Muscle of arm (tissue), 12 donors: ENCODE measurements around the gene PCLO. TPM values are rescaled to one million over a fixed set of nuclear protein-coding genes. Genes with fewer than 3 reads are reported as not detected.
"Not testable (repeated sequence)": the region's sequence is repeated elsewhere in the genome, so short reads cannot be mapped to it uniquely, and the experiment has no call there.

Experiments used
- DNase-seq: peaks from one replicate; pipeline ENCODE4 v3.0.0-alpha.2; 2013
- polyA plus RNA-seq, 12 donors: library from polyadenylated mRNA; unstranded; fragments of 120-200 nt; gene quantifications; one replicate each; pipeline ENCODE4 v1.2.1, GENCODE V29; 2013; ENCODE audit not compliant: insufficient read length in 12 of 12

The PCLO gene
- polyA plus RNA-seq, 12 donors, result 0.17 to 3.7 (median 0.57) TPM; not detected in 1

DNA sequence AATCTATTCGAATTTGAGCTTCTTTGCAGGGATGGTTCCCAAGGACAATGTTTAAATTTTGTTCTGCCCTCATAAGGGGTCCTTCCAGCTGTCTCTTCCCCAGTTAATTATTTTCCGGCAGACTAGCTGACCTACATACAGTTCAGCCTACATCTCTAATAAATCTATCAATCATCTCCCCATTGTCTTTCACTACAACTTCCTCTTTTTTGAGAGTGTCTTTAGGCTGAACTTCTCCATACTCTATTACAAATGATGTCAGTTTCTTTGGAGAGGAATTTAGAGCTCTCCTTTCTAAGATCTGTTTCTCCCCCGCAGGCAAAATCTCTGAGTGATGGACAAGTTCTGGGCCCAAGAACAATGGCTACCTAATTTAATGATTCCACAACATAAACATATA is 122.2 kb downstream of the PCLO start:
- DNase-seq, result no peak

DNA sequence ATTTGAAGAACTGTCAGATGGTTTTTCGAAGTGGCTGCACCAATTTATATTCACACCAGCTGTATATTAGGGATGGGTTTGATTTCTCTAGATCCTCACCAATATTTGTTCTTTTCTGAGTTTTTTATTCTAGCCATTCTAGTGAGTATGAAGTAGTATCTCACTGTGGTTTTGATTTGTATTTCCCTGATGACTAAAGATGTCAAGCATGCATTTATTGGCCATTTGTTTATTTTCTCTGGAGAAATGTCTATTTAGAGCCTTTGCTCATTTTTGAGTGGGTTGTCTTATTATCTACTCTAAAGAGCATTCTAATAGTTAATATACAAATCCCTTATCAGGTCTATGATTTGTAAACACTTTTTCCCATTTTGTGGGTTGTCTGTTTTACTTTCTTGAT is 123.9 kb downstream of the PCLO start:
- DNase-seq, result no peak

DNA sequence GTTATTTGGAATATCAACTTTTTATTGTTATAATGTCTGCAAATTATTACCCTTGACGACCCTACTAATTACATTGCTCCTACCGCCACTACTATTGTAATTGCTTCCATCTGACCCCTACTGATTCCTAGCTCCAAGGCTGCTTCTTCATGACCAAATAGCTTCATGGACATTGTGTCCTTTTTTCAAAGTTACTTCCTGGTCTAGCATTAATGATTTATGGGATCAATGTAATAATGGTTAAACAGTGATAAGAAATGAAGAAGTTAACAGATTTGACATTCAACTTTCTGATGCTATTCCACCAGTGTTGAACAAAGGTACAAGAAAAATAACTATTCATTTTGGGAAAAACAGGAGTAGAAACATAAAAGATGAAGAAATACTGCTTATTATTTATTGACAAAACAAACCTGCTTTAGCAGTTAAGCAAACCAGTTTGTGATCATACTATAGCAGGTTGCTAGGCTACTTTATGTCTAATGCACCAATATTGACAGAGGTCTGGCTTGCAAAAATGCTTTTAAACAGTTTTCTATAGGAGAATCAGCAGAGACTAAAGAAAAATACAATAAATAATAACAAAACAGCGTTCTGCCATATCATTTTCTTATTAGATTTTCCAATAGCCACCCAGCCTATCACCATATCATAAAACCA is 125.8 kb downstream of the PCLO start:
- no peak for DNase-seq

DNA sequence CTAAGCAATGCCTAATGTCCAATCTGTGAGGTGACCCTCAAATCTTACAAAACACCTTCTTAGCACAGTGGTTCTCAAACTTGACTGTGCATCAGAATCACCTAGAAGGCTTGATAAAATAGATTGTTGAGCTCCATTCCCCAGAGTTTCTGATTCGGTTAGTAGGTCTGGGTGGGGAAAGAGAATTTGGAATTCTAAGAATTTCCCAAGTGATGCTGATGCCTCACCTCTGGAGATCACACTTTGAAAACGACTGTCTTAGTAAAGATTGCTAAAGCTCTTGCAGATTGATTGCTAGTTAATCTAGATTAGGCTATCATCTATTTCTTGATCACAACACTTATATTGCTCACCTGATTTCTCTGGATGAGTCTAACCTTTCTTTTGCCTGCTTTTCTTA is 126.6 kb downstream of the PCLO start:
- no peak for DNase-seq

DNA sequence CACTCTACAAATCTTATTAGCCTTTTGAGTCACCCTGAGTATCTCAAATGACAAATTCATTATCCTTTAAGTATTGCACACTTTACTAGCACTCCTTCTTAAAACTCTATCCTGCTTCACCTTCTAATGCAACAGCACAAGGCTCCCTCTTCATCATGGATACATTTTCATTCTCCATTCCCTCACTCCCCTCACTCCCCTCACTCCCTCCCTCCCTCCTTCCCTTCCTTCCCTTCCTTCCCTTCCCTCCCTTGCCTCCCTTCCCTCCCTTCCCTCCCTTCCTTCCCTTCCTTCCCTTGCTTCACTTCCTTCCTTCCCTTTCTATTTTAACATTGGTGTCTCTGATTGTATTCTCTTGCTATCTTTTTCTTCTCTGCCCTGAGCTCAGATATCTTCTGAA is 130.5 kb downstream of the PCLO start:
- DNase-seq, result no peak

DNA sequence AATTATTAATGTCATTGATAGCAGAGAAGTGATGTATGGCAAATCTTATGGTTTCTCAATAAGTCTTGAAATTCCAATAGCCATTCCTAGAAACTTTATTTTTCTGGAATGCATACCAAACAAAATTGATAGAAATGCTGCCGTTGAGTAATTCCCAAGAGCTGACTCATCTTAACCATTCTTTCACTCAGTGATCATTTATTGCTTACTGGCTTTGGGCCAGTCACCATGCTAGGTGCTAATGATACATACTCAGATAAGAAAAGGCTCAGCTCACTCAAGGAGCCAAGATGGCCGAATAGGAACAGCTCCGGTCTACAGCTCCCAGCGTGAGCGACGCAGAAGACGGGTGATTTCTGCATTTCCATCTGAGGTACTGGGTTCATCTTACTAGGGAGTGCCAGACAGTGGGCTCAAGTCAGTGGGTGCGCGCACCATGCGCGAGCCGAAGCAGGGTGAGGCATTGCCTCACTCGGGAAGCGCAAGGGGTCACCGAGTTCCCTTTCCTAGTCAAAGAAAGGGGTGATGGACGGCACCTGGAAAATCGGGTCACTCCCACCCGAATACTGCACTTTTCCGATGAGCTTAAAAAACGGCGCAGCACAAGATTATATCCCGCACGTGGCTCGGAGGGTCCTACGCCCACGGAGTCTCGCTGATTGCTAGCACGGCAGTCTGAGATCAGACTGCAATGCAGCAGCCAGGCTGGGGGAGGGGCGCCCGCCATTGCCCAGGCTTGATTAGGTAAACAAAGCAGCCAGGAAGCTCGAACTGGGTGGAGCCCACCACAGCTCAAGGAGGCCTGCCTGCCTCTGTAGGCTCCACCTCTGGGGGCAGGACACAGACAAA is 138.6 kb downstream of the PCLO start:
- not testable (repeated sequence) for DNase-seq

DNA sequence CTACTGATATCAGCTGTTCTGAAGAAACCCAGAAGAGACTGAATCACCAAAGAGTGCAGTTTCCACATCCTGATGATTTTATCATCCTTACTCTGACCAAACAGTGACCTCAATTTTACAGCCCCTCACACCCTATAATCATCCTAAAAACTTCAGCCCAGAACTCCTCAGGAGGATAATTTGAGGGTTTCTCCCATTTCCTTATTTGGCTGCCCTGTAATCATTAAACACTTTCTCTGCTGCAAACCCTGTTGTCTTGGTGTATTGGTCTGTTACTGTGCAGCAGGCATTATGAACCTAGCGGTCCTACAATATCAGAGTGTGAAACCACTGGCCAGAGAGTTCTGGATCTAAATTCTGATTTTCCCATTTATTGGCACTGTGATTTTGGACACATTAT is 141.7 kb downstream of the PCLO start:
- DNase-seq, result no peak

DNA sequence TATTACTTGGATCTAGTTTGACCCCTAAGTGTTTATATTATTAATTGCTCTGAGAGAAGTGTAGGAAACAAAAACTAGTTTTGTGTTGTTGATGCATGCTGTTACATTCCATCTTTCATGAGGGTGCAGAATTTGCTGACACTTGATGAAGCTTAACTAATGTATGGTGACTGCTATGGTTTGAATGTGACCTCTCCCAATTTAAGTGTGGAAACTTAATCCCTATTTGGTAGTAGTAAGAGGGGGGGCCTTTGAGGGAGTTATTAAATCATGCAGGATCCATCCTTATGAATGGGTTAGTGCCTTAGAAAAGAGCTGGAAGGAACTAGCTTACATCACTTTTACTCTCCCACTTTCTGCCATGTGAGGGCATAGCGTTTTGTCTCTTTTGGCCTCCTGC is 142.5 kb downstream of the PCLO start:
- no peak for DNase-seq

DNA sequence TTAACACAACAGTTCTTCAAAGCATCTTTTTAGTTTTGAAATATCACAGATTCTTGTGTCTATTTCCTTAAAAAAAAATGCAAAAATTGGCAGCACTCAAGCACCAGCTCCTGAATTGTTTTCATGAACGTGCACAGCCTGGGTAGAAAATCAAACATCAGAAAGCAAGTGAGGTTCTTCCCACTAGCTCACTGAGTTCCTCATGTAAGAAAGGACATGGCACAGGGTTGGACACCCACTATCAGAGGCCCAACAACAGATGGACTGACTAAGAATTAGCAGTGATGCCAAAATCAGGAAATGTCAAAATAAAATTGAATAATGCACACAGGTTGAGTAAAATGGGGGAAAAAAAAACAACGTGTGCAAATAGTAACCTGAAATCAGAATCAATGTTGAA is 146.8 kb downstream of the PCLO start:
- DNase-seq, result no peak

DNA sequence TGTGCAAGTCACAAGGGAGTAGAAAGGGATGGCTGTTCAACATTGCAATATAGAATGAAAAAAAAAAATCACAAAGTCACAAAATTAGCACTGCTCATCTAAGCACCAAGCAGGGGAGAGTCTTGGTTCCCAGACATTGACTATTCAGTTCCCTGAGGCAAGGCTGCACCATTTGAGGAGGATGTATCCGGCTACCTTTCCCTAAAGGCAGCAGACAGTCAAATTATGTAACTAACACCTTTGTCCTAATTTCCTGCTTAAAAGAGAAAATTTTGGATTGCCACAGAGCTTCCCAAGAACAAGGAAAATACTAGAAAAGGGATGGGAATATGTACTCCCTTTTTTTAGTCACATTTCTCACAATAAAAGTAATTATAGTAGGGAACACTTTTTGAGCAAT is 148.1 kb downstream of the PCLO start:
- no peak for DNase-seq

DNA sequence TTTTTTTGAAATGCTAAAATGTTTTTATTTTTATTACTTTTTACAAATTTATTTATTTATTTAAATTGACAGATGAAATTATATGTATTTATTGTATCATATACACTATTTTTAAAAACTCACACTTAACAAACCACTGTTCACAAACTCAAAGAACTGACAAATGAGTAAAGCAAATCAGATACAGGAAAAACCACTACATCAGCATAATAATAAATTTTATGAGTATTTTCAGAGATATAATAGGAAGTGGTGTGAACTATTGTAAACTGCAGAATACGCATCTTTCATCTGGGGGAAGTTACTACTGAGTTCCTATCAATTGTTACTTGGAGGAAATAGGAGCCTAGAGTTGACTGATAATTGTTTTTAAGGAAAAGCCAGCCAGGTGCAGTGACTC is 150.7 kb downstream of the PCLO start:
- no peak for DNase-seq

DNA sequence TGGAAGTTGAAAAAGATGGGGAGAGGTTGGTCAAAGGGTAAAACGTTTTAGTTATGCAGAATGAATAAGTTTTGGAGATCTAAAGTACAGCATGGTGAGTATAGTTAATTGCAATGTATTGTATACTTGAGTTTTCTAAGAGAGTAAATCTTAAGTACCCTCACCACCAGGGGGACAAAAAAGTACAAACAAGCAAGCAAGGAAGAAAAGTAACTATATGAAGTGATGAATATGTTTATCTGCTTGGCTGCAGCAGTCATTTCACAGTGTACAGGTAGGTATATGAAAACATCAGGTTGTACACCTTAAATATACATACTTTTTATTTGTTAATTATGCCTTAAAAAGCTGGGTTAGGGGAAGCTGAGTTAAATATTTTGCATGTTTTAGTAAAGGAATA is 157.3 kb downstream of the PCLO start:
- peak; percentile 1 for DNase-seq

DNA sequence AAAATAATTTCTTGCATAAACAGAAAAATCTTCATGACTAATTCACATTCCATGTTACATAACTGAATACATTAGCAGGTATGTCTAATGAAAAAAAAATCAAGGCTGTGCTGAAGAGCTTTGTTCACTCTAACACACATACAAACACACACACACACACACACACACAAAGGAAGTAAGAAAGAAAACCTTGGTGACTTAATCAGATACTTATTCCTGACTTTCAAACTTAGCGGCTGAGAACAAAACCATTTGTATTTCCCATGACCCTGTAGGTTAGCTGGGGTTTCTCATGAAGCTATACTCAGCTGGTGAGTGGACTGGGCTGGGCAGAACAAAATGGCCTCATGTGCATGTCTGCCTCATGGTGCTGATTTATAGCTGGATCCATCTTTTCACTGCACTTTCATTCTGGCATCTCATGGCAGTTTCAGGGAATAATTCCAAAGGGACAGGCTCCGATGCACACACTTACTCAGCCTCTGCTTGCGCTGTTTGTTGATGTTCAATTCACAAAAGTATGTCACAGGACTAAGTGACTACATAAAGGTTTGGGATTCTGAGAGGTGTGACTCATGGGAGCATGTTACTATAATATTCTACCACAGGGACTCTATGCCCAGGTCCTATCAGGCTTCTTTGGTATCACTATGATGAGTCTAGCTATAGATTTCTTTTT is 161.2 kb downstream of the PCLO start:
- no peak for DNase-seq

DNA sequence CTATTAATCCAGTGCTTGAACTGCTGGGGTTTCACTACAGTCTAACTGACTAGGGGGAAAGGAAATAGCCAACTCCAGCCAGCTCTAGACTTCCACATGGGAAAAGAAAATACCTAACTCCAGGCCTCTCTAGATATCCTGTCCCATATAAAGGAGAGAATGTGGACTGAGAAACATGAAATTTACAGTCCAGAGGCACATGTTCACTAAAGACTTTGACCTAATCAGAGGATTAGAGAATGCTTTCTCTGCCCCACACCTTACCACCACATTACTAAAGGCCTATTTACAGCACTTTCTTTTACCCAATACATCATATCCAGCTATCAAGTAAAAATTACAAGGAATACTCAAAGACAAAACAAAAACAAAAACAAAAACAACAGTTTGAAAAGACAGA is 164.2 kb downstream of the PCLO start:
- no peak for DNase-seq

DNA sequence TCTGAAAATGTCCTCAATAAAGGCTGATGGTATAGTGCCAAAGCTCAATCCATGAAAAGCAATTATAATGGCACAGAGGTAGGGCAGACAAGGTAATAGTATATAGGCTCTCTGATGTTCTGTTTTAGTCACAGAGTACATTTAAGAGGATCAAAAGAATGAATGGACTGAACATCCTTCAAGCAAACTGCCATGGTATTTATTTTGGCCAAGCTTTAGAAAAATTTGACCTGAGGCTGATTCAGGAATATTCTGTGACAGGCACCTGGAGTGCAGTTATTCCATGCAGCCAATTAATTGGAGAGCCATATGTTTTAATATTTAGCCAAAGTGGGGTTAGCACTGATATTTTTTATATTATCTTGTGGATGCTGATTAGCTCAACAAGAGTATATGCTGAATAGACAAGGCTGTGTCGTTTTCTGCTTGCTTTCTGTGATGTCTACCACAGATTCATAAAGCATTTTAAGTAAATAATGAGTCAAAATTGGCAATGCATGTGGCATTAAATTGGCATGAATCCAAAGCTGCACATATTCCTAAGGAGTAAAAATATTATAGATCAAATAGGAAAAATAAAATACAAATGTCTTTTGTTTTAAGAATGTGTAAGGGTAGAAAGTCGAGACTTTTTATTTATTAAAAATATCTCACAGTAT is 177.4 kb downstream of the PCLO start:
- DNase-seq, result no peak

DNA sequence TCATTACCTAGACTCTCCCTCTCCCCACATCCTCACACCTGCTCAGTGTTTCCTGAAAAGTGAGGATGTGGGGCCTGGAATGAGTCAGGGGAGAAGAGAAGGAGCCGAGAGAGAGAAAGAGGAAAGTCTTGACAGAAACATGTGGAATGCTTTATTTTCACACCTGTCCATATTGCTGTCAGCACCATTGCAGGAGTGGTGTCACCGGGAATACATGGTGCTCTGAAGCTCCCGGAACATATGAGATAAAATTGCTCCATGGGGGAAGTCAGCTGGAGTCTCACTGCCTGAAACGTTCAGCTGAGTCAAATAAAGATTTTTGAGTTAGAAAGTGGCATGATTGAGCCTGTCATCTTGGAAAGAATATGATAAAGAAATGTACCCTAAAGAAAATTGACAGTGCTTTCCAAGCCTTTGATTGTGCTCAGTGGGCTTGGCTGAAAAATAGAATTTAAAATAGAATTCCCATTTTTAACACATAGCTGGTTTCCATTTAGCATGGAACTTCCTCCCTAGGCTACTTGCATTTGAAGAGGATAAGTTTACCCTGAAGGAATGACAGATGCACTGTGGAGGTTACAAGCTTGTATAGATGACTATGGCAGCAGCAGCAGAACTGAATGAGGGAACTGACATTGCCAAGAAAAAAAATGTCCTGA is 182.4 kb downstream of the PCLO start:
- DNase-seq, result no peak

DNA sequence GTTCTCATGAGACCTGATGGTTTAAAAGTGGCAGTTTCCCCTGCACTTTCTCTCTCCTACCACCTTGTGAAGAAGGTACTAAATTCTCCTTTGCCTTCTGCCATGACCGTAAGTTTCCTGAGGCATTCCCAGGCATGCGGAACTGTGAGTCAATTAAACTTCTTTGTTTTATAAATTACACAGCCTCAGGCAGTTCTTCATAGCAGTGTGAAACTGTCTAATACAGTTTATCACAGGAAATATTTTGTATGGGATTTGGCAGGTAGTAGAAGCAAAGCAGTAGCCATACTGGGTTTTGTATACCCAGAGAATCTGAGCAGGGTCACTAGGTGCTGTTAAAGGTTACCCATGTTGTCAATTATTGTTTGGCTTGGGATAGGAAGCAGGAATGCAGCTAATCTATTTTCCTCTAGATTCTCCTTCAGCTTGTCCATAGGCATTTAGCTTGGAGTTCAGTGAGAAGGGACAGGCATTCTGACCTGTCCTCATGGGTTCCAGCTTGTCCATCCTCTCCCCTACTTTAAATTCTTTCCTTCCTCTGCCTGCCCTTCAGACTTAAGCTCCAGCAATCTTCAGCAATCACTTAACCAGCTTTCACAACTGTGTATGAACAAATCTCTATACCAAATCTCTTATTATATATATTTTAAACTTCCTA is 186.7 kb downstream of the PCLO start:
- no peak for DNase-seq

DNA sequence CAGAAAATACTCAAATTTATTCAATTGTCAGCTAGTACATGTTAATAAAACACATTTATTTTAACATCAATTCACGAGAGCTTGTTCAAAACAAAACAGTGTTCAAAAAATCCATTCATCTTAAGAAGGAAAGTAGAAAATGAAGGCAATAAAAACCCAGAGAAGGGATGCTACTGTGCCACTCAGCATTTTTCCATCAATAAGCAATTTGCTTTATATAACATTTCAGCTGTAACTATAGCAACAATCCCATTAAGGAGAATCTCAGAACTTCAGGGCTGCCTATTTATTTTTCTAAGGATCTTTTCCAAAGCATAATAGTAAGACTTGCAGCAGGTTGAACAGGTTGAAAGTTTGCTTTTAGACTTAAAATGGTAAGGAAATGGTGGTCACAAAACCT is 190.5 kb downstream of the PCLO start:
- DNase-seq, result no peak

DNA sequence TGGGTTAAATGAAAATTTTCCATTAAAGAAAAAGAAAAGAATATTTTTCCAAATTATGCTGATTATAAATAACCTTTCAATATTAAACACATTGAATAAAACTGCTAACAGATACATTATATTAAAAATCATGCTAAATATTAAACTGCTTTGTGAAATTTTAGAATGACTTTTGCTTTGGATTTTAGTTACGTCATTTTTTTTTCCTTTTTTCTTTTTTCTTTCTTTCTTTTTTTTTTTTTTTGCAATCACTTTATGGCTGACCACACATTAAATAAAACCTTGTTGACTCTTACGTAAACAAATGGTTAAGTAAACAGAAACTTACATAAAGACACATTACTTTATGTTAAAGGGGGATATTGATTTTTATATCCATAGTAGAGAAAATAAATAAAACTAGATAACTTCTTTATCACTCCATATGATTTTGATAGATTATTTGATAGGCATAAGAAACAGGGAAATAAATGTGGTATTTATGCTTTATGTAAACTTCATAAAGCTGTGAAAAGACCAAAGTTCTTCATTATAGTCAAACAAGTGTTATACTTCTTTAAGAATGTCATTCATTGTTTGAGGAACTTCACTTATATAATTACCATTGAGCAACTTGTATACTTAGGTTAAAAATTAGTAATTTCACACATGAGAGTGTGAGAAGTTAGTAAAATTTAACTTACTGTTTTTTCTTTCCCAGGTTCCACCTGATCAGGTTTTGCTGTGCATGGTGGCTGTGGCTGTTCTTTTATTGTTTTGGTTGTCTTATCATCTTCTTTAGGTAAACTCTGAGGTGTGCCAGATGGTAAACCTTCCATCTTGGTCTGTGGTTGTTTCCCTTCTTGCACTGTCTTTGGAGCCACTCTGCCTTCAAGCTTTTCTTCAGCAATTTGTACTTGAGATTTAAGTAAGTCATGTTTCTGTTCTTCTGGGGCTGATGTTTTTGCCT is 197.3 kb downstream of the PCLO start:
- DNase-seq, result no peak
